Right renal cortex interstitium (tissue), 3 donors: ENCODE data around the gene ZFHX3. TPM values are rescaled to one million over a fixed set of nuclear protein-coding genes. Genes with fewer than 3 reads are reported as not detected.

Source experiments
- DNase-seq, 3 donors: peaks; one replicate each; pipeline ENCODE4 v3.0.0-alpha.2; 2013; ENCODE audit warnings: low read depth in 3 of 3, low spot score in 2 of 3
- polyA plus RNA-seq, 3 donors: library from polyadenylated mRNA; unstranded; fragments of 120-200 nt; gene quantifications; one replicate each; pipeline ENCODE4 v1.2.1, GENCODE V29; 2013; ENCODE audit not compliant: insufficient read length in 3 of 3

The ZFHX3 gene
- polyA plus RNA-seq, 3 donors: 16.5 to 18.9 (median 18.7) TPM

DNA sequence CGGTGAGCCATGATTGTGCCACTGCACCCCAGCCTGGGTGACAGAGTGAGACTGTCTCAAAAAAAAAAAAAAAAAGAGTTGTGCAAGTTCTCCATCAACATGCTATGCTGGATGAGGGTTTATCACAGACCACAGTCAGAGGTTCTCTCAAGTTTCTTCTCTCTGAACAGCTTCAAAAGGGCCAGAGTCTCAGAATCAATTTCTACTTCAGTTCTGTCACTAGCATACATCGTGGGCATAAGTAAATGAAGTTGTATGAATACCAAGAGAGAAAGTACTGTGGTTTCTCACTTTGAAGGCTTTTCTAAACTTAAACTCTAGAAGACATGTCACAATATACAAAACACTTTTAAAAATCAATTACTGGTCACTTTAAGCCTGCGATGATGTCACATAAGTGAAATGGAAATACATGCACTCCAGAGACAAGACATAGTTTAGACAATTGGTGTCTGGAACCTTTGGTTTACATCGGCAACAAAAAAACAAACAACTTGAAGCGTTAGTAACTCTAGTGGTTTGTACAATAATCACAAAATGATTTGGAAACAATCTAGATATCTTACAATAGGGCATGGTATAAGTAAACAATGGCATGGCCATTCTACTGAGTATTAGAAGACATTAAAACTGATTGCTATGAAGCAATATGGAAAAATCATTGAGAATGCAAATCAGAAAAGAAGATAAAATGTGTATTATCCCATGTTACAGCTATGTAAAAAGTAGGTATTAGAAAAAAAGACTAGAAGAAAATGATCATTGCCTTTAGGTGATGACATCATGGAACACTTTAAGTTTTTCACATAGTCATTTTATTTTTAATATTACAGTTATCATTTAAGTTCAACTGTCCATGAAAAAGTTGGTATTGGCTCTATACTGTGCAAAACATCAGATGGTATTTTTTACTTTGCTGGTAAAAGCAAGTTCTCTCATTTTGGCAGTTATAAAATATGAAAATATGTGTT, 232.3 kb downstream of the ZFHX3 start:
- DNase-seq: no peak

DNA sequence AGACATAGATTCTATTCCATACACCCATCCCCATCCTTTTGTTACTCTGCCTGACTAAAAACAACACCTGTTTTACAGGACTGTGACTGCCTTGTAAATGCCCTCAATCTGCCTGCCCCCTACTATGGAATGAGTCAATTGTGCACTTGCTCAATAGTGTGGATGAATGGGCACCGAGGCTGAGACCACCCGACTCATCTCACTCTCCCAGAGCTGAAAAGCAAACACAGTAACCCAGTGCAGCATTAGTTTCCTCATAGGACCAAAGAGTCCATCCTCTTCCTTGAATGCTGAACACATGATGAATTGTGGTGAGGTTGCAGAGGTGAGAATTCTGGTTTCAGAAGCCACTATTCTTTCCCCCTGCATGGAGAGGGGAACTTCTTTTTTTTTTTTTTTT, 233.7 kb downstream of the ZFHX3 start:
- DNase-seq: no peak

DNA sequence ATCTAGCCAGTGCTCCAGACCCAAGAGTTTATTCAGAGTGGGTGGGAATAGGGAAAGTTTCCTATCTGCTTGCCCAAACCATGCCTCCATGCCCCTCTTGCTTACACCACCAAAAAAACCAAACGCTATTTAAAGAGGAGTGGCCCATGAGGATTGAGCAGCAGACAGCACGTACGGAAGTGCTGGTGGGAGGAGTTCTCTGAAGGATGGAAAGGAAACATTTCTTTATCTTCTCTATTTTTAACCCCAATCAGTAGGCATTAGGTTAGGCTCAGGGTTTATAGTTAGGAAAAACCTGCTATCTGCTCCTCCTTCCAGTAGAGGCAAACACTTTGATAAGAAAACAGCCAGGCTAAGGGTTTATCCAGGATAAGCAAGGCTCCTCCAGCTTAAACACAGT, 235.3 kb downstream of the ZFHX3 start:
- DNase-seq: no peak

DNA sequence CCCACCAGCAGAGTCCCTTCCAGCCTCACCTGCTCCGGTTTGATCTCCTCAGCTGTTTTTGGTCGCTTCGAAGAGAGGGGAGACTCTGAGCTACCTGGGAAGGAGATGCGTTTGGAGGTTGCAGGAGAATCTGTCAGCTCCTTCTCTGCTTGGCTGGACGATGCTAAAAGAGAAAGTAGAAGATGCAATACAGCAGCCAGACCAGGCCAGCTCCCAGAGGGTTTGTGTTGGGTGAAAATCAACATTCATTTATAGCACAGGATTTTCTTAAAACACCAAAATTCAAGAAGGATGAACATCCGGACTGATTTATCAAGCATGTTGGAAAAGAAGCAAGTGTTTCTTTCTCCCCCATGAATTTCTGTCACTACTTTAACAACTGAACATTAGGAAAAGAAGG, 236.1 kb downstream of the ZFHX3 start:
- DNase-seq: no peak

DNA sequence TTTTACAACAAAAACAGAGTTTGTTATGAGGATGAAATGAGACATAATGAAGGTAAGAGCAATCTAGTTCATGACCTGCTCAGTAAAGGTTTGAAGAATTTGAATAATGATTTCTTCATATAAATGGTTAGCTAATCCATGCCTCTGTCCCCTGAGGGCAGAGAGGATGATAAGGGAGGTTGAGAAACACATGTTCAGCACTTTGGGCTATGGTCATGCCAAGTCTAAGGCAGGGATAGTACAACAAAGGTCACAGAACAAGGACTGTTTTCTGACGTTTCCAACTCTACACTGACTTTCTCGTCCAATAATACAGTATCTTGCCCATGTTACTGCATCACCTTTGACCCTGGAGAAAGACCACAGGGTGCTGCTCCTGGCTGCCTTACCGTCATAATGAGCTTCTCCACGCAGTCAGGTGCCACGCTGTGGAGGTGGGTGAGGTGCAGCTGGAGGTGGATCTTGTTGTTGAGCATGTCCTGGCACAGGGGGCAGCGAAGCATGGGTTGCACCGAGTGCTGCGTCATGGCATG, 236.7 kb downstream of the ZFHX3 start:
- DNase-seq: no peak

DNA sequence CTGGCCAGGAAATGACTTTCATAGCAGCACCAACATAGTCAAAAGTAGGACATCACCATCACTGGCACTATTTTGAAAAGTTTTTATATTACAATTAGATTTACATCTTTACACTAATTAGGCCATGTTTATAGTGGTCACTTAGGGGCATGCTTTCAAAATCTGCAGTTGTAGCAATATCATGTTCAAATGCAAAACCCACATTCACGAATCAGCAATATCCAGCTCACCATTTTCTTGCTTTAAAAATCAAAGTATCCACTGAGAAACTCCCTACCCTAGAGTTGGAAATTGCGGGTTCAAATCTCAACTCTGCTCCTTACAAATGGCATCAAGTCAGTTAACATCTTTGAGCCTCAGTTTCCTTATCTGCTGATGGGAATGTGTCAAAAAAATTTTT, 237.4 kb downstream of the ZFHX3 start:
- DNase-seq: no peak

DNA sequence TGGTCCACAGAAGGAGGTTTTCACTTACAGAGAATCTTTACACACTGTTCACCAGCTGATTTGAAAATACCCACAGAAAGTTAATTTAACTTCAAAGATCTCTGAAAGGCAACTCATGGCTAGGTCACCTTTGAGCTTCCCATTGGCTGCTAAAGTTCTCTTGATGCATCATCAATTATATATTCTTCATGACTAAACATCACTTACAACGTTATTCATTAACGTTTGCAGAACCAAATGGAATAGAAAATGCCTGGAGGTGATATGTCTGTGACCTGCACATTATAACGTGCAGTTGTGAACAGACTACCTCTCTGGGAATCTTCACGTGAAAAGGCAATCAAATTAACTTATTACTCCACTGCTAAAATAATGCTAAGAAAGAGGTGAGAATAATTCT, 238.5 kb downstream of the ZFHX3 start:
- no peak for DNase-seq

DNA sequence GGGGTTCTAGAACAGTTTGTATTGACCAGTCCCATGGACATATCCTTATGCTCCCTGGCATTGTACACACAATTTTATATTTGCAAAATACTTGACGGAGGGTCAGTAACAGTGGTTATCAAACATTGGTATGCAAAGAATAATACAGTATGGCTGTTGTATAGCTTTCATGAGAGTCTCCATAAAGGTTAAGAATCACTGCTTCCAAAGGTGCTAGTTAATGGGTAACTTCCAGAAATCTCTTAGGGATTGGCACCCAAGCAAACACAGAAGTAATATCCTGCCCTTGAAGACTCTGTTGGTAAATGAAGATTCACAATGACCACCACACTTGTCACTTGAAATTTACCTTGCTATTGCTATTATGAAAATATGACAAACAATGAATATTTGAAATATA, 239.2 kb downstream of the ZFHX3 start:
- no peak for DNase-seq

DNA sequence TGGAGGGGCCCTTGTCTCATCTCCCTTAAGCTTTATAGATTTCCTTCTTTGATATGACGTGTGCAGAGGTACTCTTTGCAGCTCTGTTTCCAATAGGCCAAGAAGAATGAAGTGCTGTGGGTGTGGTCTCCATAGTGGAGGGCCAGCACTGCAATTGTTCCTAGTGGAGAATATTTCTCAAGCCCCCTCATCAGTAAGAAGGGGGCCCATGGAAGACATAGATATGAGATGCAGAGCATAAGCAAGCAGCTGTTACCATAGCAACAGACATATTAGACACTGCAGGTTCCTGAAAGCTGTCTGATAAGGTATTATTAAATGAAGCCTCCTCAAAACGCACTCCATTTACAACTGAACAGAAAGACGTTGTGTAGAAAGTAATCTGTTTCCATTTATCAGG, 240.7 kb downstream of the ZFHX3 start:
- no peak for DNase-seq

DNA sequence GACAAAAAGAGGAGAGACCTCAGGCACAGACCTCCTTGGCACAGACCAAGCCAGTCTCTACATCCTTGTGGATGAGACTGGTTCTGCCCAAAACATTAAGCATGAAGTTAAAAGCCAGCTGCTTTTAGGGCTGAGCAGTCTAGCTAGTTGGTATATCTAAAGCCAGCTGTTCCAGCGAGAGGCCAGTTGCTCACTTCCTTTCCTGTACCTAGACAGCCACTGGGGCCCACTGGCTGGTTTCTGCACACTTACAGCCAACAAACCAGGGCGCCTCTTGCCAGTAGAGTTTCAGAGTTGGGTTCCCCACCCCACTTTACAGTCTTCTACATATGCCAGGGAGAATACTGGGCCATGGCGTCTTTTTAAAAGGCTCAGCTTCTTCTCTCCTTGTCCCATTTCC, 242.4 kb downstream of the ZFHX3 start:
- DNase-seq: no peak

DNA sequence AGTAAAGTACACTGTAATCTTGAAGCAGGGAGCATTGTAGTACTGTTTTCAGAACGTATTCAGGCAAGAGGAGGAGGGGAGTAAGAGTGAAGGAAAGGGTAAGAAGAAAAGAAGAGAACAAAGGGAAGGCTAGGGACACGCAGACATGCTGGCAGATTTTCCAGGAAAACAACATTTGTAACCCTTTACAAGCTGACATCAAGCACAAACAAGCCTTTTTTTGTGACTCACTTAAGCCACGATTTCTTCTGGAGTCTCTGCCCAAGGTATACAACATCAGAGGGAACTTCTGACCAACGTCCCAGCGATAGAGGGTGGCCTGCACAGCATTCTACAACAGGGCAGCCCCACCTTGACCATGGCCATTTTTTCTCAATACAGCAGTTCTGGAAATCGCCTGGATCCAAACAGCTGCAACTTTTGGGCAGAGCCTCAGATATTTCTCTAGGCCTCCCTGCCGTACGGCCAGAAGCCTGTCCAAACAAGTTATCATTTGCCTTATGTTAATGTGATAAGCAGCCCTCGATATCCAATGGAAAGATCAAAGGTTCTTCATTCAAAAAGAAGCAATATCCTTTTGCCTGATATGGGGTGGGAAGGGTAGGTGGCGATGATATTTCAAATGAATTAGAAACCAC, 247.3 kb downstream of the ZFHX3 start:
- DNase-seq: no peak

DNA sequence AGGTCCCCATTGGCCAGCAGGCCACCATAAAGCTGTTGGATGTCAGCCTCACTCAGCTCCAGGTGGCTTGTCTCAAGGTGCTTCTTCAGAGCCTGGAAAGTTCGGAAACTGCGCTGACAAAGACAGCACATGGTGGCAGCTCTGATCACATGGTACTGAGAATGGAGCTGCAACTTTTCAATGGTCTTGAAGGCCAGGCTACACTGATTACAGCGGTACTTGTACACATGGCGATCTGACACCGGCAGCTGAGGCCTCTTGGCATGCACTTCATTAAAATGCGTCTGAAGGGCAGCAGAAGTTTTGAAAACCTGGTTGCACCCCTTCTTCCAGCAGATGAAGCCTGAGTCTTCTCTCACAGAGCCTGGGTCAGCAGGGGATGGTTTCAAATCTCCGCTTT, 249.7 kb downstream of the ZFHX3 start:
- DNase-seq: no peak

DNA sequence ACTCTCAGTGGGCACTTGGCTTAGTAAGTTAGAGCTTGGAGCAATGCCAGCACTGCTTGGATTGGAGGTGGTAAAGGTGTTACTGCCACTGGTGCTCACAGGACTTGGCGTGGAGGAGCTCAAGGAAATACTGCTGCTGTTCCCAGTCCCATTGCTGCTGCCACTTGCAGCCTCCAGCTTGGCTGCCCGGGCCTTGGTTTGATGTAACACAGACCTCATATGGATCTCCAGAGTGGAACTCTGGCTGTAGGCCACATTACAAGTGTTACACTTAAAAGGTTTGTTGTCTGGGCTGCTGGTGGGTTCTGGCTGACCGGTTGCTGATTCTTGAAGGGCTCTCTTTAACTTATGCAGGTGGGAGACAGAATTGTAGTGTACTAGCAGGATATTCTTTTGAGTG, 250.3 kb downstream of the ZFHX3 start:
- no peak for DNase-seq

DNA sequence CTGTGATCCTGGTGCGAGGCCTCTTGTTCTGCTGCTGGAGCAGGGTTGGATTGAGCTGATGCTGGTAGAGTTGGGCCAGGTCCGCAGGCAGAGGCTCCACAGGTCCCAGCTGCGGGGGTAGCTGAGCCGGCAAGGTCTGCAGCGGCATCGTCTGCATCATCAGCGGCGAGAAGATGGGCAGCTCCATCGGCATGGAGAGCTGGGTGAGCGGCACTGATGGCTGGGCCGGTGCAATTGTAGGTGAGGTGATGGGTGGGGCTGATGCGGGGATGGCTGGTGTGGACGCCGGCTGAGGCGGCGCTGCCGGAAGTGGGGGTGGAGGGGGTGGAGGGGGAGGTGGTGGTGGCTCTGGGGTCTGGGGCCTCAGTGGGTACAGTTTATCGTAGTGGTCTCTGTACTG, 251.7 kb downstream of the ZFHX3 start:
- no peak for DNase-seq

DNA sequence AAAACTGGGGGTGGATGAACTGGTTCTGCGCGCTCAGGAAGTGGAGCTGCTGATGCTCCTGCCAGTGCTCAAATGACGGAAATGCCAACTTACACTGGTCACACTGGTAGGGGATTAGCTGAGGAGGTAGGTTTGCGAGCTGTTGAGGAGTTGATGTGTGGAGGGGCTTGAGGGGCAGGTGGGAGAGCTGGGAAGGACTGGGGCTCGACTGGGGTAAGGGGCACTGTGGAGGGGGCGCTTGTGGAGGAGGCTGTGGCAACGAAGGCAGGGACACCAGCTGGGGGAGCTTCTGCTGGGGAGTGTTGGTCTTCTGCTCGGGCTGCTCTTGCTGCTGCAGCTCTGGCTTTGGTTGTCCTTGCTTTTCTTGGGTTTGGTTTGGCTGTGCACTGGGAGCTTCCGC, 252.9 kb downstream of the ZFHX3 start:
- no peak for DNase-seq

DNA sequence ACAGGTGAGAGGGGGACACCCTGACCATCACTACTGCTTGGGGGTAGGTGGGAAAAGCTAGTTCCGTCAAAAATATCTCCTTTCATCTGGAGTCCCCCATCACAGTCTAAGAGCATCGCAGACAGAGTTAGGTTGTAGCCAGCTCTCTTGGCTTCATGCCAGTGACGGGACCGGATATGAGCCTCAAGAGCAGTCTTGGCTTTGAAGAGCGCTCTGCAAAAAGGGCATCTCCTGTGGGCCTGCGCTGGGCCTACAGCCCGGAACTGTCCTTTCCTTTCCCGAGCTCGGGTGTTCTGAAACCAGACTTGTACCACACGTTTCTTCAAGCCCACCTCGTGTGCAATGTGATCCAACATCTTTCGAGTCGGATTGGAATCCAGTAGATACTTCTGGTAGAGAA, 253.6 kb downstream of the ZFHX3 start:
- no peak for DNase-seq

DNA sequence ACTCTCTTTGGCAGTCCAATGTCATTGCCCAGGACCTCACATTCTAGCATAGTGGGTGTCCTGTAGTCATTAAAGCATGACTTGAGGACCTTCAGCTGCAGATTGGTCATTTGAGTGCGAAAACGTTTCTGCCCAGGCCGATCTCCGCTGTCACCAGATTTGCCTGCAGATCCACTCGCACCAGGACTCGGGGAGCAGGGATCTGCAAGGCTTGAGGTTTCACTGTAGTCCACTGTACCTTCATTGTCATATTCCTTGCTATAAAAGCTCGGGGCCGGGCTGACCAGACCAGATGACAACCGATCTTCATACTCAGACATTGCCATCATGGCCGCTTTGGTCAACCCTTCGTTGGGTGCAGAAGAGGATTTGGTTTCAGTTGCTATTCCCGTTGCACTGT, 254.2 kb downstream of the ZFHX3 start:
- DNase-seq: no peak

DNA sequence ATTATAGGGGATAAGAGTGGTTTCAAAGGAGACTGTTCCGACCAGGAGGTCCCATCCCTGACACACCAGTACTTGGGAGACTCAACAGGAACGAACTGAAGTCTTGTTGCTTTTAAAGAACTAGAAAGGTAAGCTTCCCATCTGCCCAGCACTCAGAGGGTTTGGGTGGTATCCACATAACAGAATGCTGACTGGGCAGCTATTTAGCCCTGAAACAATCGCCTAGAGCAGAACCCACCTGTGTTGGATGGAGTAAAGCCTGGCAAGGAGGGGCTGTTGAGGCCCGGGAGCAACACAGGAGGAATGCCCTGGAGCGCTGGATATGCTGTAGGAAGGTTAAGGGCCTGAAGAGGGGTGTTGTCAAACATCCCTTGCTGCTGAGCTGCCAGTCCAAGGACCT, 254.9 kb downstream of the ZFHX3 start:
- DNase-seq: no peak

DNA sequence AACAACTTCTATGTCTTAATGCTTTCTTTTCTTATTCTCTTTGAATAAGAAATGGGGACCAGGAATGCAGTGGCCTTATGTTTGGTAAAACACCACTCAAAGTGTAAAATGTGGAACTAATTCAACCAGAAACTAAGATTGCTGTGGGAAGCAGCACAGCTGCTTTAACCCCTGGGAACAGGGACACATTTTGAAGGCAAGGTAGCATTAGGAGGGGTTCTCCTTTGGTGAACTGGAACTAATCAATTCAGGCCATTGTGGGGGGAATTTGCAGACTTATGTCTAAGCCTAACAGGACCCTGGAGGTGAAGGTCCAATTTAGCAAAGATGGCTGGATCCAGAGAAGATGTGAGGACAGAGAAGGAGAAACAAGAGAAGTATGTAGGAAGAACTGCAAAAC, 256.1 kb downstream of the ZFHX3 start:
- DNase-seq: no peak

DNA sequence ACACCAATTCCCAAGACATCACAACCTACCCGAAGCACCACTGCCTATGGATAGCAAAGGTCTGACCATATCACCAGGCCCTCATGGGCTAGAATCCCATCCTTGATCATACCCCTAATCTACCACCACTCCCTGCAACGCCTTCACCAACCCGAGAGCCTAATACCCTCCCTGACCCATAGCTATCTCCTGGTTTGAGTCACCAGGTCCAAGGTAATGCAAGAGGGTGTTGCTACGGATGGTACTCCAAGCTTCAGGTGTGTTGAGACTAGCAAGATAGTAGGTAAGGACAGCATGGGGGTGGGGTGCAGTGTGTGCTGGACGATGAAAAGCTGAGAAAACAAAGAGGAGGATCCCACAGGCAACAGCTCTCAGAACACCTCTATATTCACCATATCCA, 258.0 kb downstream of the ZFHX3 start:
- DNase-seq: no peak

DNA sequence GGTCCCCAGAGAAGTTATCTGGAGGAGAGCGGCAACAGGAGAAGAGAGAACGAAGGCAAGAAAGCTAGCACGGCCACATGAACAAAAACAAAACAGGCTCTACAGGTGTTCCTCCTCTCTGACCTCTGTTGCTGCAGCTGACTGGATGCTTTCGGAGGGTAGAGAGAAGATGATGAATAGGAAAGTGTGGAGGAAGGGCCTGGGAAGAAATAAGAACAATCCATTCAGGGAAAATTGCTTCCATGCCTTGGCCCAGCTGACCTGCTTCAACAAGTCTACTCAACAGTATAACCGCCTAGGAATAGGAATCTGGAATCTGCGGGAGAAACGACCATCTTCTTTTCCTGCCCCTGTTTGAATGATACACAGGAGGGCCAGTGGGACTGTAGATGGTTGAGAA, 258.5 kb downstream of the ZFHX3 start:
- no peak for DNase-seq

DNA sequence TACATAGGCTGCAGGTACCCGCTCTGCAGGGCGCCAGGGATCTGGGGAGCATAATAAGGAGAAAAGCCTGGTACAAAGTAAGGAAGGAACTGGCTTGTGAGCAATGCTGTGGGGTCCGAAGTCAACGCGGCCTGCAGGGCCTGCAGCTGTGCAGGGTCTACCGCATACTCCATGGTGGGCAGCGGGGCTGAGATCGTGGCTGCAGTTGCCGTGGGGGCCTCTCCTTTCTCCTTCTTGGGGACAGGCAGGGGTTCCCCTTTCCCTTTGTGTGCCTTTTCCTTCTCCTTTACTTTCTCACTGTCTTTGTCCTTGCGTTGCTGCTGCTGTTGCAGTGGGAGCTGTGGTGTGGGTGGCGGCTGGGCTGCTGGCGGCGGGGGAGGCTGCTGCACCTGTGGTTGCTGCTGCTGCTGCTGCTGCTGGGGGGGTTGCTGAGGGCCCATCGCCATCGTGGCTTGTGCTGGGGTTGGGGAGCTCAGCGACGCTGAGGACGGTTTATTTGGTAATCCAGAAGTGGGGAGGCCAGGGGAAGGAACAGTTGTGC, 259.6 kb downstream of the ZFHX3 start:
- DNase-seq: no peak
